Inflammatory macrophage treated with lipopolysaccharide for 1 hour (primary cell): ENCODE results near the gene BPI.
A peak's percentile ranks its signal among the peaks of the same experiment; 100 is the strongest.
"Not testable (repeated sequence)": the region's sequence is repeated elsewhere in the genome, so short reads cannot be mapped to it uniquely, and the experiment has no call there.

Source experiments
- DNase-seq, 2 donors: peaks; one replicate each; pipeline ENCODE4 v3.0.0-alpha.2; 2020 to 2022

The BPI gene

DNA sequence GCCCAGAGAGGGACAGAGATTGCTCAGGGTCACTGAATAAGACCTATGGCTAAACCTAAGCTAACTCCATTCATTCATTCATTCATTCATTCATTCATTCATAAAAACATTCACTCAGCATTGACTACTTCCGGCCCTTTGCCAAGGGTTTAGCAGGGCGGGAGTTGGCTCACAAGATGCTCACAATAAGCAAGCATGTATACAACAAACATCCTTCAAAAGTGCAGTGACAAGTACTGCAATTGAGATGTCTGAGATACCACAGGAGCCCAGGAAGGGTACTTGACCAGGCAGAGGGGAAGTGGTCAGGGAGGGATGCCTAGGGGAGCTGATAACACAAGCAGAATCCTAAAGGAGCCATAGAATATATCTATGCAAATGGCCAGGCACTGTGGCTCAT lies 25.2 kb upstream of the BPI start:
- DNase-seq = no peak

DNA sequence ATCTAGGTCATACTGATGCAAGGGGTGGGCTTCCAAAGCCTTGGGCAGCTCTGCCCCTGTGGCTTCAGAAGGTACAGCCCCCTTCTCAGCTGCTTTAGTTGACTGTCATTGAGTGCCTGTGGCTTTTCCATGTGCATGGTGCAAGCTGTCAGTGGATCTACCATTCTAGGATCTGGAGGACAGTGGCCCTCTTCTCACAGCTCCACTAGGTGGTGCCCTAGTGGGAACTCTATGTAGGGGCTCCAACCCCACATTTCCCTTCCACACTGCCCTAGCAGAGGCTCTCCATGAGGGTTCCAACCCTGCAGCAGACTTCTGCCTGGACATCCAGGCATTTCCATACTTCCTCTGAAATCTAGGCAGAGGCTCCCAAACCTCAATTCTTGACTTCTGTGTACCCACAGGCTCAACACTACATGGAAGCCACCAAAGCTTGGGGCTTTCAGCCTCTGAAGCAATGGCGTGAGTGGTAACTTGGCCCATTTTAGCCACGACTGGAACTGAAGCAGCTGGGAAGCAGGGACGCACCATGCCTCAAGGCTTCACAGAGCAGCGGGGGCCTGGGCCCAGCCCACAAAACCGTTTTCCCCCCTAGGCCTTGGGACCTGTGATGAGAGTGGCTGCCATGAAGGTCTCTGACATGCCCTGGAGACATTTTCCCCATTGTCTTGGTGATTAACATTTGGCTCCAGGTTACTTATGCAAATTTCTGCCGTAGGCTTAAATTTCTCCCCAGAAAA lies 22.6 kb upstream of the BPI start:
- not testable (repeated sequence) for DNase-seq

DNA sequence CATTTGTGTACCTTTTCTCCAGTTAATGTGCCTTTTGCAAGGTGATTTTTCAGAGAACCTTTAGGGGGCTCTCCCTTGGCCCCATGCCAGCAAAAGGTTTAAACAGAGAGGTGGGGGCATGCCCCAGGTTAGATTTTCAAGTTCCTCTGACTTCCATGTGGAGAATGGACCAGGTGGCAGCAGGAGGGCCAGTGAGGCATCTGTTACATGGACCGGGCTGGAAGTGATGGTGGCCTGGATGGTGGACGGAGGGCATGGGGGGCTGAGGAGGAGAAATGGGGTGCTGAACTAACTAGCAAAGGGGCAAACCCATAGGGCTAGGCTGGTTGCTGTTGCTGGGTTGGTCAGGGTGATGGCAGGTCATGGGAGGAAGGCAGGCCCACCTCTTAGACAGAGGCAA lies 20.7 kb upstream of the BPI start:
- DNase-seq = no peak

DNA sequence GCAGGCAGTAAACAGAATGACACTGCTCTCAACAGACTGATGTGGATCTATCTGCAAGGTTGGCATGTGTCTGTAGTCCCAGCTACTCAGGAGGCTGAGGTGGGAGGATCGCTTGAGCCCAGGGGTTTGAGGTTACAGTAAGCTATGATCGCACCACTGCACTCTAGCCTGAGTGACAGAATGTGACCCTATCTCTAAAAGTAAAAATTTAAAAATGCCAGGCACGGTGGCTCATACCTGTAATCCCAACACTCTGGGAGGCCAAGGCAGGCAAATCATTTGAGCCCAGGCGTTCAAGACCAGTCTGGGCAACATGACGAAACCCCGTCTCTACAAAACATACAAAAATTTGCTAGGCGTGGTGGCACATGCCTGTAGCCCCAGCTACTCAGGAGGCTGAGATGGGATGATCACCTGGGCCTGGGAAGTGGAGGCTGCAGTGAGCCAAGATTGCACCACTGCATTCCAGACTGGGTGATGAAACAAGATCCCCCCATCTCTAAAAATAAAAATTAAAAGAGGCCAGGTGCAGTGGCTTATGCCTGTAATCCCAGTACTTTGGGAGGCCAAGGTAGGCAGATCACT lies 19.8 kb upstream of the BPI start:
- DNase-seq = not testable (repeated sequence)

DNA sequence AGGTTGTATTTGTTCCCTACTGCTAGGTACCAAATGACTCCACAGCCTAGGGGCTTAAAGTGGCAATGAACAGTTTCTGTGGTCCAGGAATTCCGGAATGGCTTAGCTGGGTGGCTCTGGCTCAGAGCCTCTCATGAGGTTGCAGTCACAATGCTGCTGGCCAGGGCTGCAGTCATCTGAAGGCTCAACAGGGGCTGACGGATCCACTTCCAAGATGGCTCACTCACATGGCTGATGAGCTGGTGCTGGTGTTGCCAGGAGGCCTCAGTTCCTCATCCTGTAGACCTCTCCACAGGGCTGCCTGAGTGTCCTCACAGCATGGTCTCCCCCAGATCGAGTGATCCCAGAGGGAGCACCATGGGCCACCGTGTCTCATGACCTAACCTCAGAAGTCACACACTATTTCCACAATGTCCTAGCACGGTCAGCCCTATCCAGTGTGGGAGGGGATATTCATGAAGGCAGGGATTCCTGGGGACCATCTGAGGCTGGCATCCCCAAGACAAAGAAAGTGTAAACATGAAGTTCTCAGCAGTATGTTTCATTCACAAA lies 19.0 kb upstream of the BPI start:
- DNase-seq = no peak

DNA sequence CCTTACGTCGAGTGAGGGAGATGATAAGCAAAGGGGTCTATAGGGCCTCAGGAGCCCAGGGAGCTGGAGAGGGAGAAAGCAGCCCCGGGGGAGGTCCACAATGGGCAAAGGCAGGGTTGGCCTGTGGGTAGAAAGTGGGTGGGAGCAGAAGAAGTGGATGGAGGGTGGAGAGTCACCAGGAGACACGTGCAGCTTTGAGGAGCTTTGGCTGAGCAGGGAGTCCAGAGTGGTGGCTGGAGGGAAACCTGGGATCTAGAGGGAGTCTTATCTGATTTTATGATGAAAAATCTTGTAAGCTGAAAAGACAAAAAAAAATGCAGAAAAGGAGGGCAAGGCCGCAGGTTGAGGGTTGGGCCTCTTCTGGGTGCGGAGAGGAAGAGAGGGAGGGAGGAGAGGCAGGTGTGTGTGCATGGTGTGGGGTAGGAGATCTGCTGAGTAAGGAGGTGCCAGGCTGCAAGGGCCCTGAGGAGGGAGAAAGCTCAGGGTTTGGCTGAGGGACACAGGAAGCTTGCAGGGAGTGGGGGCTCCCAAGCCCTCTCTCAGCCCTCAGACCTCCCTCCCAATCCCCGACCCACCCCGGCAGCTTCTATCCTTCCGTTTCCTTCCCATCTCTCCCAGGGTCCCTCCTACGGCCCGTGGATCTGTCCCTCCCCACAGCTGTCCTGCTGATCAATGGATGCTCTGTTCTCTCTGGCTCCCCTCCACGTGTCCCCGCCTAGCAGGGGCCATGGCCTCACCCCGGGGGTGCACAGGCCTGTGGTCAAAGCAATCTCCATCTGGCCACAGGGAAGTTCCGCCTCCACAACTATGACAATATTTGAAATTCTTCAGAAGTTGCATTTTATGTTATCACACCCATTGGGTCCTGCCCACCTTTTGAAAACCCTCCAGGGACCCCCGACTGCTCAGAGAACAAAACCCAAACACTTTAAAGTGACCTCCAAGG lies 17.1 kb upstream of the BPI start:
- DNase-seq = peak in 1 of 2 donors; percentile 52

DNA sequence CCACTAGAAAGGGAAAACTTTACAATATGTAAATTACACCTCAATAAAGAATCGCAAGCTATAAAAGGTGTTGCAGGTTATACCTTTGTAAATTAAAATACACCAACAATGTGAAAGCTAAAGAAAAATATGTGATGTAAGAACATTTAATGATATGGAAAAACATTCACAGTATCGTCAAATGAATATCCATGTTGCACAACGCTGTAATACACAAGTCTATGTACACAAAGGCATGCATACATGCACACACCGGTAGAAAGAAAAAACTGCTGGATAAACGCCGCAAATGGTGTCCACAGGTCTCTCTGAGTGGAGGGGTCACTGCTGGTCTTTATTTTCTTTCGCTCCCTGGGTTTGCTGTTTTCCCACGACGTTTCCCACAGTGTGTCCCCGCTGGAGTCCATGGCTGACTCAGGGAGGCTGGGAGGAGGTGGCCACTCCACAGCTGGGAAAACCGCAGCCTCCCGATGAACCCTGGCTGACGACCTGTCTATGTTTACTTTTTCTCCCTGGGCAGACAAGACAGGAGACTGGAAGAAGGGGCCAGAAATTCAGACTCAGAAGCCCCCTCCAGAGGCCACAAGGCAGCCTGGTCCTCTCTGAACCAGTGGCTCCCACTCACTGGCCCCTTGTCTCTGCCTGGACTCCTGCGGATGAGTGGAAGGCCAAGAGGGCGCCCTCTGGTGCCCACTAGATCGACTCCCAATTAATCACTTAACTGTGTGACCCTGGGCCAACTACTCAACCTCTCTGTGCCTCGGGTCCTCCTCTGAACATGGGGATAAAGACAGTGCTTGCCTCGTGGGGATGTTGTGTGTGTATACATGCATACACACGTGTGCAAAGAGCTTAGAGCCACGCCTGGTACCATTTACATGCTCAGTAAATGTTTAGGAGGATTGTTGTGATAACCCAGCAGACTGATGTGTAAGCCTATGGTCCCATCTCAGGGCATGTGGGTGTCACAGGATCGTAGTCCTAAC lies 12.8 kb upstream of the BPI start:
- no peak for DNase-seq

DNA sequence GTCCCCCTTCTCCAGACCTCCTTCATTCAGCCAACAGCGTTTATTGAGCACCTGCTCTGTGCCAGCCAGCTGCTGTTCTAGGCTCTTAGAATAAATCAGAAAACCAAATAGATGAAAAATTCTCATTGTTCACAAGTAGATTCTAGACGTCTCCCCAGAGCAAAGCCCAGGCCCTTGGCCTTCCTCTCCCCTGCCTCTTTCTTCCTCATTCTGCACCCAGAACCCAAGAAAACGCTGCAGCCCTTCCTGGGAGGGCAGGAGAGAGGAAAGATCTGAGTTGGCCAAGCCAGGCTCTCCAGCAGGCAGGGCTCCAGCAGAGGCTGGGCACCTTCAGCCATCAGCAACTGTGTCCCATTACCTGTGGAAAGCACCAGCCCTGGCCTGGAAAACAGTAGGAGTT lies 12.0 kb upstream of the BPI start:
- no peak for DNase-seq

DNA sequence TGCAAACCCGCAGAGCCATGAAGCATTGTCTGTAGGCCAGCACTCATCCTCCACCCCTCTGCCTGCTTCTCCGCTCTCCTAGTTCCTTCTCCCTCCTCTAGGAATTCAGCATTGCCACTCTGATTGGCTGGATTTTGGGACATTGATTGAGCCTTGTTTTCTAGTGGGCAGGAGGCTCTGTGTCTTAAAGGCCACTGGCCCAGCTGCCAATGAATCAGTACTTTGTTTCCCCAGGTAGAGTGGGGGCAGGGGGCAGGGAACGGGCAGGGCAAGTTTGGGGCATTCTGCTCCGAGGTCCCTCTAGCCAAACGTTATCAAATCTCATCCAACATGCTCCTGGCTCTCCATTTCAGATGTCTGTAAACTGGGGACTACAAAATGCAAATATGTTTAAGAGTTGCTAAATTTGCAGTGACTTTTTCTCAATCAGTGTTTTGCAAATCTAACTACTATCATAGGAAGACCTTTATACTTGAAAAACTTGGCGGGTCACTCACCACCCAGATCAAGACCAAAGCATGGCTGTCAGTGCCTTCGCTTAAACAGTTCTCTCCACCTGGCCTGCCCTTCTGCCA lies 10.4 kb upstream of the BPI start:
- DNase-seq = peak; percentile 39 to 51

DNA sequence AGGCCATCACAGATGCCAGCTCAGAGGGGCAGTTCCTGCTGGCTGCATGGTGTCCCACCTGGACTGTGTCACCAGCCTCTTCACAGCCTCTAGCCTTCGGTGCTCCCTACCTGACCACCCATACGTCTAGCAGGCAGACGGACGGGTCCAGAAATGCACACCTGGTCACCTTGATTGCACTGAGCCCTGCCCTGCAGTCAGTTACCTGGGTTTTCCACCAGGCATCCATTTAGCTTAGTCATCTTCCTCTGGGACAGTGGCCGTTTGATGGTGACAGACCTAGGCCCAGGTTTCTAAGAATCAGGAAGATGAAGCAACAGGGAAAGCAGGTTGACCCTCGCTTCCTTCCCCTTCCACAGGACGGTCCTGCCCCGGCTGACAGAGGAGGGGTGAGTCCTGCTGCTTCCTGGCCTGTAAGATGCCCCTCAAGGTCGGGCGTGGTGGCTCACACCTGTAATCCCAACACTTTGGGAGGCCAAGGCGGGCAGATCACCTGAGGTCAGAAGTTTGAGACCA lies 9.8 kb upstream of the BPI start:
- no peak for DNase-seq

DNA sequence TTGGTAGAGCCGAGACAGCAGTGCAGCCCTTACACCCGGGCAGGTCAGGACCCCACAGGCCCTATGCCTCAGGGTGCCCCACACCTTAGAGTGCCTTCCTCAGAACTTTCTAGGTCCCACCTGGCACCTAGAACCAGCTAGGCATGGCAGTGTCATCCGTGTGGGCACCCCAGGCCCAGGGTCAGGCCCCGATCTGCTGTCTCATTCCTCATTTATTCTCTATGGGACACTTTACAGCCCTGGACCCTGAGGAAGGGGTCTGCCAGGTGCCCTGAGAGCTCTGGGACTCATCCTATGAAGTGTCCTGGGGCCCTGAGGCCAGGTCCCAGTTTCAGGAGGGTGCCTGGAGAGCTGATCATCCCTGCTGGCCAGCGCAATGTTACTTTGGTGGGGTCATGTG lies 8.1 kb upstream of the BPI start:
- no peak for DNase-seq

DNA sequence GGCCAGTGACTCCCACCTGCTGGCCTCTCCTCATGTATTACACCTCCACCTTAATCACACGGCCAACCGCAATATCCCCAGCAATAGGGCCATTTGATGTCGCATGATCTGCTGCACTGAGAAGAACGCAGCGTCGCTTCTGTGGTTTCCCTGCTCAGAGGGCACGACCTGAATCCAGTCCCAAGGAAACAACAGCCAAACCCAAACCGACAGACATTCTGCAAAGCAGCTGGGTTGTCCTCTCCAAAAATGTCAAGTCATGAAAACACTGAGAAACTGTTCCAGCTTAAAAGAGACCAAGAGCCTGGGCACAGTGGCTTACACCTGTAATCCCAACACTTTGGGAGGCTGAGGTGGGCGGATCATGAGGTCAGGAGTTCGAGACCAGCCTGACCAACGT lies 7.5 kb upstream of the BPI start:
- DNase-seq = no peak

DNA sequence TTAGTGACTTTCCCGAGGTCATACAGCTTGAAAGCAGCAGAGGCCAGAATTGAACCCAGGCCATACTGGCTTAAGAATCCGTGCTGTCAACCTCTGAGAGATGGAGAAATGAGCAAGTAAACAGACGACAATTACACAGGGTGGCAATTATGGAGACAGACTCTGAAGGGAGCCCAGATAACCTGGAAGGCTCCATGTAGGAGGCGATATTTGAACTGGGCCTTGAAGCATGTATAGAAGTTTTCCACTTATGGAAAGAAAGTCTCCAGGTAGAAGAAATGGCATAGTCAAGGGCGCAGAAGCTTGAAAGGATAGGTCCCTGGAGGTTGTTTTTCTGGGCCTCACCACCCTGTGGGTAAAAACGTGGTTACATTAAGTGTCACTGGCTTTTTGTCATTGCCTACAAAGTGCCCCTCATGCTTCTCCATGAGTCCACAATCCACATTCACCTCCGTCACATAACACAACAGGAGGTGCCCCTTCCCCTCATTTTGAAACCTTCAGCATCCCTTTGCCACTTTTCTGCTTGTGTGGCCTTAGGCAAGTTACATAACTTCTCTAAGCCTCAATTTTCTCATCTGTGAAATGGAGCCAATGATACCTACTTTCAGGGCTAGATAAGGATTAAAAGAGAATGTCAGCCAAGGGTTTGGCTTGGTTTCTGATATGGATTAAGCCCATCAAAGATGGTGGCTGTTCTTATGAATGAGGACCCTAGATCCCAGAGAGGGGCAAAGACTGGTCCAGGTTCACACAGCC lies 5.9 kb upstream of the BPI start:
- no peak for DNase-seq

DNA sequence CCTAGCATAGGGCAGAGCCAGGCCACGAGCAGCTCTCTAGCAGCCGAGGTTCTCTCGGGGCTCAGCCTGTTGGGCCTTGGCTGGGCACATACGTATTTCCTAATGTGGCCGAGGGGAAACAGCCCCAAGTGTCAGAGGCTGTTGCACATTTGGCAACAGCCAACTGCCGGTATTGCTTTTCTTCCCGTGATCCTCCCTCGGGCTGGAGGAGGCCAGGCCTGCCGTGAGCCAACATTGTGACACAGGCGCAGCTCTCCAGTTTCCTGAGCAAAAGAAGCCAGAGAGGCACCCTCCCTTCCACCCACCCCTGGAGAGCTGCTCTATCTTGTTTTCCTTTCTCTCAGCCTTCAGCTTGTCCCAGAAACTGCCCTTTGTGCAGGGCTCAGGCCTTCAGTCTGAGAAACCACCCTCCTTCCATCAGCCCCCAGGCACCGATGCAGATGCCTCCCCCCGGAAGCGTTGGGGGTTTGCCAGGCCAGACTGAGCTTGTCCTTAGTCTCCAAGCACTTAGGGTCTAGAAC lies 5.1 kb upstream of the BPI start:
- peak; percentile 81 to 90 for DNase-seq

DNA sequence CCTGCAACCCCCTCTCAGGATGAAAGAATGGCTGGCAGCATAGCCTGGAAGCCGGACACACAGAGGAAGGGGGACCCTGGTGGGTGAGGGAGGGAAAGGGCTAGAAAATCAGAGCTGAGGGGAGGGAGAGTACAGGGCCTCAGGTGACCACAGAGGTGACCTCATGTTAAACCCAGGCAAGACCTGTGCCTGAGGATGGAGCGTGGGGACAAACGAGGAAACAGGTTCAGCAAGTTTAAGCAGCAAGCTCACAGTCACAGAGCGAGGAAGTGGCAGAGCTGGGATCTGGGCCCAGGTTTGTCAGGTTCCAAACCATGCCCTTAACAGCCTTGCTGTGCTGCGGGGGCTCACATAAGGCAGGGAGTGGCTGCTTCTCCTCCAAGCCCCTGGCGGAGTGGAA lies 4.0 kb upstream of the BPI start:
- DNase-seq = no peak

DNA sequence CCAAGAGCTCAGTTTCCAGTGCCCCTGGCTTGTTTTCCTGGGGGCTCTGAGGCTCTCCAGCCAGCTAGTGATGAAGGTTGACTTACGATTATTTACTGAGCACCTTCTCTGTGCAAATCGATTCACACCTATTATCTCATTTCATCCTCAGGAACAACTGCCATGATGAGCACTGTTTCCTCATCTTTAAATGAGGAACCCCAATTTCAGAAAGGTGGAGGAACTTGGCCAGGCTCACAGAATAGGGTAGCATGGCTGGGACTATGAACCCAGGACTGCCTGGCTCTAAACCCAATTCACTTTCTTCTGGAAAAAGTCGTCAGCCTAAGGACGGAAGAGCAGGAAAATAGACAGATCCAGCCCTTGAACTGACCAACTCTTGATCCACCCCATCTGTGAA lies 3.5 kb upstream of the BPI start:
- no peak for DNase-seq

DNA sequence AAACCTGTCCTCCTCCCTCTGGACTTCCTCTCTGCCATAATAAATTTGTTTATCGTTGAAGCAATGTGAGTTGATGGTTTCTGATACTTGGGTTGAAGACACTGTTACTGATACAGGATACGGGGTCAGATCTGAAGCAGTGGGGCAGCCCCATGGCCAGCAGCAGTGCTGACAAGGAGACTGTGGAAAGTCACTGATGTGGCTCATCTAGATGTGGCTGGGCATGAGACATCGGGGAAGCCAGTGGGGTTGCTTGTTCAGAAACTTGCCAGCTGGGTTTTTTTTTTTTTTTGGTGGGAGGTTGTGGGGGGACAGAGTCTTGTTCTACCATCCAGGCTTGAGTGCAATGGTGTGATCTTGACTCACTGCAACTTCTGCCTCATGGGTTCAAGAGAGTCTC lies 2.6 kb upstream of the BPI start:
- peak in 1 of 2 donors; percentile 44 for DNase-seq

DNA sequence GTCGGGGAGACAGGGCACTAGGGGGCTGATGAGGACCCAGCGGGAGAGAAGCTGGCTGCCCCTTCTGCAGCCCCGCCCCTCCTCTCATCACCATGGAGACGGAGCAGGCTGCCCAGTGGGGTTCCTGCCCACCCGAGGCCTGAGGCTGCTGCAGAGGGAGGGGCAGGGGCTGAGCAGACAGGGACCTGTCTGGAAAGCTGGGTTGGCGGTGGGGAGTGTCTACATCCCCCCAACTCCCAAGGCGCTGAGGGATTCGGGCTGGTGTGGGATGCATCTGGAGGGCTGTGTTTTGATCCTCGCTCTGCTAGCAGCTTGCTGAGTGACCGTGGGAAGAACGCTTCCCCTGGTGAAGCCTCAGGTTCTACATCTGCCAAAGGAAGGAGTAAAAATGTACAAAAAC lies 1.2 kb upstream of the BPI start:
- no peak for DNase-seq

DNA sequence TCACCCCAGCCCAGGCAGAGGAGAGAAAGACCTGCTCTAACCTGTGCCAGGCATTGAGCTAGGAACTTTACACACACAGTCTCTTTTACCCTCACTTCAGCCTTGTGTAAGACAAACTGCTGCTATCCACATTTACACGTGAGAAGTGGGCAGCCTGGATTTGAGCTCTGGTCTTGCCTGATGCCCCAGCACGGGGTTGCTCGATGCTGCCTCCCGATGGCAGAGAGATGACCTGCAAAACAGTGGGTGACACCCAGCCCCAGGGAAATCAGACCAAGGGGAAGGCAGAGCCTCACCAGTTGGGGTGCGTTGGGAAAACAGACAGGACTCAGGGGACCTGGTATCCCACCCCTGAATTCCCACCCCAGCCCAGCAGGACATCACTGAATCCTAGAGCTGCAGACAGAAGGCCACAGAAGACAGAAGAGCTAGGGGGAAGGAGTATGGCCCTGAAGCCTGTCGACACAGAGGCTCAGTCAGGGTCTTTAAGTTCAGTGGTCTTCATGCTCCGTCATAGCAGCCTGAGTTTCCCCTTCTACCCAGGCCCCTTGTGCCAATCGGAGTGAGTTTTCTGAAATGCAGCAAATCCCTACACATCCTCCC lies 990 bp downstream of the BPI start:
- peak; percentile 63 to 82 for DNase-seq

DNA sequence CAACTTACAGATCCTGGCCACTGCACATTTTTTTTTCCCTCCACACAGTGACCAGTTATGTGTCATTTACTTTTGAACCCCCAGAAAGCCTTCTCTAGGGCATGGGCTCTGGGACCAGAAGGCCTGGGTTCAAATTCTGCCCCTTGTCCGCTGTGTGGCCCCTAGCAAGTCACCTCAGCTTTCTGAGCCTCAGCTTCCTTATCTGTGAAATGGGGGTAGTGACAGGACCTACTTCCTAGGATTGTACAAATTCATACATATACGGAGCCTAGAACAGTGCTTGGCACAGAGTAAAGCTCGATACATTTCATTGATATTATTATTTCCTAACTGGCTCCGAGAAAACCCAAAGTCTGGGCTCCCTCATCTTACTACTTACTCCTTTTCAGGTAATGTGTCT lies 1.6 kb downstream of the BPI start:
- no peak for DNase-seq
